Left renal cortex interstitium (tissue), 4 donors: ENCODE measurements around the gene RPS28. TPM values are rescaled to one million over a fixed set of nuclear protein-coding genes. Genes with fewer than 3 reads are reported as not detected.
A peak's percentile ranks its signal among the peaks of the same experiment; 100 is the strongest.
"Not testable (repeated sequence)": the region's sequence is repeated elsewhere in the genome, so short reads cannot be mapped to it uniquely, and the experiment has no call there.

ENCODE experiments used
- DNase-seq, 4 donors: peaks; one replicate each; pipeline ENCODE4 v3.0.0-alpha.2; 2013; ENCODE audit warnings: low read depth in 4 of 4, low spot score in 2 of 4, missing footprints in 1 of 4
- polyA plus RNA-seq, 4 donors: library from polyadenylated mRNA; unstranded; fragments of 120-200 nt; gene quantifications; one replicate each; pipeline ENCODE4 v1.2.1, GENCODE V29; 2013; ENCODE audit not compliant: insufficient read length in 4 of 4

RPS28 gene
- 100 to 1,000 TPM; 436 to 644 (median 479) TPM for polyA plus RNA-seq

DNA sequence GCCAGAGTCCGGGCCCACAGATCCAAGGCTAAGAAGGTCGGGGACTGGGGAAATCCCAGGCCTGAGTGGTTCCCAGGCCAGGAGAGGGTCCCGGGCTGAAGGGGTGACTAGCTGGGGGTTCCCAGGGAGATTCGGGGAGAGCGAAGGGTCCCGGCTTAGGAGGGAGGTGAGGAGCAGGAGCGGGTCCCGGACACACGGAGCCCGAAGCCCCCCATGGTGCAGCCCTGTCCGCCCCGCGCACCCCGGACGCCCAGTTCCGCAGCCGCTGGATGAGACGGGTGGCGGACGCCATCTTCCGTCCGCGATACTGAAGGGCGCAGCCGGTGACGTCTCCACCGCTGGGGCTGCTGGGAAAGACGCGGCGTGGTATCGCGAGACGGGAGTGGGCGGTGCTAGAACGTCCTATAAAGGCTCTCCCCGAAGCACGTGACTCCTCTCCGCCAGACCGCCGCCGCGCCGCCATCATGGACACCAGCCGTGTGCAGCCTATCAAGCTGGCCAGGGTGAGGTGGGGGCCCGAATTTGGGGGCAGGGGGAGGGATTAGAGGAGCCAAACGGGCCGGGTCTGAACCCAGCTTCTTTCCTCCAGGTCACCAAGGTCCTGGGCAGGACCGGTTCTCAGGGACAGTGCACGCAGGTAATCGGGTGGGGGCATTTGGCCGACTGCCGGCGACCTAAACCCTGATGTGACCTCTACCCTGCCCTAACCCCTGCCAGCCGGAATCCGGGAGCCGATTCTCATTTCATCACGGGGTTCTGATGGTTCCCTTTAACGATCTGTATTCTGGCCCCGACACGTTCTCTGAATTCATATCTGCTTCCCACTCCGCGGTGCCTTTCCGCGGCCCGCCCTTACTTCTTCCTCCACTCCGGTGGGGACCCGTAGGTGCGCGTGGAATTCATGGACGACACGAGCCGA, at the start of gene RPS28, which contains the start of gene NDUFA7:
RPS28 (plus strand) TSS at position 430 of the 919 bp plus-strand sequence; CDS start at position 465, 35 bp downstream.
NDUFA7 (minus strand) TSS at position 309 of the 919 bp plus-strand sequence; CDS start at position 292, 17 bp downstream.
- peak in 3 of 4 donors; percentile 91 to 95 (median 92) for DNase-seq

DNA sequence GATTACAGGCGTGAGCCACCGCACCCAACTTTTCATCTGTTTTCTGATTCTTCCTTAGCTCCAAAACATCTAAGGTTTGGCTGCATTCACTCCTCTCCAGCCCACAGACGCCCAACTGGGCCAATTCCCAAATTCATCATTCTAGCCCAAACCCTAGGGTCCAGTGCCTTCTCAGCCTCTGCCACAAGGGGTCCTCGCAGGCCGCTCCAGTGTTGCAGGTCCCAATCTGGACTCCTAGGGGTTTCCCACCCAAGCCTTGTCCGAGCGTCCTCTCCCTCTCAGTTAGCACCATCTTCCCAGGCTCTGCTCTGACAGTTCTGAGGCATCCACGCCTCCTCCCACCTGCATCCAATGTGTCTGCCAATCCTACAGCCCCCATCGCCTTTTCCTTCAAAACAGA, 44.8 kb upstream of the RPS28 start:
- not testable (repeated sequence) for DNase-seq

DNA sequence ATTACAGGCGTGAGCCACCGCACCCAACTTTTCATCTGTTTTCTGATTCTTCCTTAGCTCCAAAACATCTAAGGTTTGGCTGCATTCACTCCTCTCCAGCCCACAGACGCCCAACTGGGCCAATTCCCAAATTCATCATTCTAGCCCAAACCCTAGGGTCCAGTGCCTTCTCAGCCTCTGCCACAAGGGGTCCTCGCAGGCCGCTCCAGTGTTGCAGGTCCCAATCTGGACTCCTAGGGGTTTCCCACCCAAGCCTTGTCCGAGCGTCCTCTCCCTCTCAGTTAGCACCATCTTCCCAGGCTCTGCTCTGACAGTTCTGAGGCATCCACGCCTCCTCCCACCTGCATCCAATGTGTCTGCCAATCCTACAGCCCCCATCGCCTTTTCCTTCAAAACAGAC, 30.0 kb upstream of the RPS28 start:
- not testable (repeated sequence) for DNase-seq

DNA sequence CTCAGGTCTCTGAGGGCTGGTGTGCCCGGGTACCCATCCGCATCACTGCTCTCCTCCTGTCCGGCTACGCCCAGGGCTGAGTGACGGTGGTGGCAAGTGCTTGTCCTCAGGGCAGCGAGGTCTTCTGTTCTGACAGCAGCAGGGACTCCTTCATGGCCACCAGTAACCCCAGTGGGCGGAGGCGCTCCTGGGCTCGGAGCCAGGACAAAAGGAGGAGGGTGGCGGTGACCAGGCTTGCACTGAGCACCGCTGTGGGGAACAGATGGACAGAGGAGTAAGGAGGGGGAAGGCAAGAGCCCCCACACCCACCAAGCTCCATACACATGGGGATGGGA, 19.0 kb upstream of the RPS28 start:
- DNase-seq: no peak

DNA sequence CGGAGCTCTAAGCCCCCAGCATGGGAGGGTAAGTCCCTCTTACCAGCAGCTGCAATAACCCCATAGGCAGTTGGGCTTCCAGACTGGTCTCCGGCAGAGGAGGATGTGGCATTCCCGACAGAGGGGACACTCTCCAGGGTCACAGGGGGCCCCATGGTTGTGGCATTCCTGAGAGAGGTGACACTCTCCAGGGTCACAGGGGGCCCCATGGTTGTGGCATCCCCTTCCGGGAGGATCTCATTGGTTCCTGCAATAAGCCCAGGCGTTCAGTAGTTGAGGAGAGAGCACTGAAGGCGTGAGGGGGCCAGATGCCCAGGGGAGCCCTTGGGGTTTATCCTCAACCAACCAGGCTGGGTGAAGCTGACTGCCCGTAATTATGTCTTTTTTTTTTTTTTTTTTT, 18.6 kb upstream of the RPS28 start:
- no peak for DNase-seq

DNA sequence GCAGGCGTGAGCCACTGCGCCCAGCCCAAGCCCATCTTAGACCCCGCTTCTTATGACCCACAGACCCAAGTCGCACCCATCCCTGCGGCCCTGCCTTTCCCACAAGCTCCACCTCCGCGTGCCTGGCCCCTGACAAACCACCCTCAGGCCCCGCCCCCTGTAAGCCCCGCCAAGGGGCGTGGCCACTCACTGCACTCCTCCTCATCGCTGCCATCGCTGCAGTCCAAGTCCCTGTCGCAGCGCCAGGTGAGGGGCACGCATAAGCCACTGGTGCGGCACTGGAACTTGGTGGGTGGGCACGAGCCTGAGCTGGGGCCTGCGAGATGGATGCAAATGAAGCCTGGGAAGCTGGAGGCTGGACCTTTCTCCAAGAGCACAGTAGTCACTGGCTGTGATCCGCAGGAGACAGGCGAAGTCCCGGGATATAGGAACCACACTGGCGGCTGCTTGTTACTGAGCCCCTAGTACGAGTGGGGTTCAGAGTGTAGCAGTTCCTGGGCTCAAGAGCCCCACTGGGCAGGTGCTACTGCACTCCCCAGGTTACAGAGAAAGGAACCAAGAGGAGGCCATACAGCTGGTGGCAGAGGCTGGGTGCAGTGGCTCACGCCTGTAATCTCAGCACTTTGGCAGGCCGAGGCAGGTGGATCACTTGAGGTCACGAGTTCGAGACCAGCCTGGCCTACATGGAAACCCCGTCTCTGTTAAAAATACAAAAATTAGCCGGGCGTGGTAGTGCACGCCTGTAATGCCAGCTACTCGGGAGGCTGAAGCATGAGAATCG, 16.3 kb upstream of the RPS28 start:
- DNase-seq: no peak

DNA sequence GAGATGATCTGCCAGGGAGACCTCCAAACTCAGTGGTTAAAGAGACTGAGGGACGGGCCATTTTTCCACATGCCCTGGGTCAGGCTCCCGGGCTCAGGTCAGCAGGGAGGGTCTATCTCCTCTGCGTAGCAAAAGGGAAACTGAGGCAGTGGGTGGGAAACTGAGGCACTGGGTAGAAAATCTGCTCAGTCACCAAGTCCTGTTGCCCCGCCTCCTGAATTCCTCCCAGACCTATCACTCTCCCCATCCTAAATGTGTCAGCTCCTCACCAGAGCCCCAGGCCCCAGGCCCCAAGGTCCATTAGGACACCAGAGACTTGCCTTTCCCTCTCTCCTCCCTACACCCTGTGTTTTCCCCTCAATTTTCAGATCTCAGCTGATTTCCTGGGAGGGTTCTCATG, 15.5 kb upstream of the RPS28 start:
- no peak for DNase-seq

DNA sequence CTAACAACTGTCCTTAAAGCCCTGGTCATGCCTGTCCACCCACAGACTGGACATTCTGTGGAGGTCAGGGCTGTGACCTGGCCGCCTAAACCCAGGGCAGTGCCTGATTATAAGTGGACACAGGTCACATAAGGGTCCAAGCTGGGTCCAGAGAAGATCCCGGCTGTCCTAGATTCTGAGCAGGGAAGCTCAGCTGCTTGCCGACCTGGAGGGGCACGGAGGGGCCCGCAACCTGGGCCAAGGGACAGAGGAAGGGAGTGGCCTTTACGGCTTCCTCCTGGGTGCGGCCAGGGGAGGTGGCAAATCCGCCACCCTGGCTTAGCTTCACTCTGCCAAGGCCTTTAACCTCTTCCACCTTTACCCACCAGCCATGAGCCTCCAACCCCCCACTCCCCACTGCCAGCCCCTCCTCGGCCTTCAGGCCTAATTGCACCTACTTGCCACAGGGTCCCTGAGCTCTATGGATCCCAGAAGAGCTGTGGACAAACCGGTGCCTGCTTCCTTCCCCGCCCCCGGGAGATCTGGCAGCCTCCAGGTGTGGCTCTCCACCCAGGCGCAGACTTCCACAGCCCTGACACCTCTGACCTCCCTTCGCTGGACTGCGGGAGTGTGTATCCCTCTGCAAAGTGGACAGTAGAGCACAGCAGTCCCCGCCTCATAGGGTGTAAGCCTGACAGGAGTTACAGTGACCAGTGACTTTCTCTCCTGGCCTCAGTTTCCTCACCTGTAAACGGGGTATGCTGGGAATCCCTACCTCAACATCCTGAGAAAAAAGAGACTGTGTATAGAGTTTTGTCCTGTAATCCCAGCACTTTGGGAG, 14.9 kb upstream of the RPS28 start:
- no peak for DNase-seq

DNA sequence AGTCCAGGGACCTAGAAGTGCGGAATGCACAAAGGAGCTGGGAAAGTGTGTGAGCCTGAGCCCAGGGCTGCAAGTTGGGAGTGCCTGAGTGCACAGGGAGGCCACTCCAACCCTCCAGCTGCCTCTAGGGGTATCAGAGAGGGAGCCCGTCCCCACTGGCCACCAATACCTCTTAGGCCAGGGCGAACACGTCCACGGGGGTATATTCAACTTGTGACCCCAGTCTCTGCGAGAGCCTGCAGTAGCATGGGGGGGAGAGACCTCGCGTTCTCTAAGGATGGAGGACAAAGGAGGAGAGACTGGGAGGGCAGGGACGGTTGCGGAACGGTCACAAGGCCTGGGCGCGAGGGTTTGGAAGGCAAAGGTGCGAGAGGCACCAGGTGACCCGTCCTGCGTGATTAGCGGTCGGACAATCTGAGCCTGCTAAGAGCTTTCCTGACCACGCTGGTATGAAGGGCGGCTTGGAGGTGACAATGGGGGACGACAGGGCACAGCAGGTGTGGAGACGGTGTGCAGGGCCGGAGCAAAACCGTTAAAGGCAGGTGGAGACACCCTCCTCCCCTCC, 13.8 kb upstream of the RPS28 start:
- DNase-seq: peak in 1 of 4 donors; percentile 16

DNA sequence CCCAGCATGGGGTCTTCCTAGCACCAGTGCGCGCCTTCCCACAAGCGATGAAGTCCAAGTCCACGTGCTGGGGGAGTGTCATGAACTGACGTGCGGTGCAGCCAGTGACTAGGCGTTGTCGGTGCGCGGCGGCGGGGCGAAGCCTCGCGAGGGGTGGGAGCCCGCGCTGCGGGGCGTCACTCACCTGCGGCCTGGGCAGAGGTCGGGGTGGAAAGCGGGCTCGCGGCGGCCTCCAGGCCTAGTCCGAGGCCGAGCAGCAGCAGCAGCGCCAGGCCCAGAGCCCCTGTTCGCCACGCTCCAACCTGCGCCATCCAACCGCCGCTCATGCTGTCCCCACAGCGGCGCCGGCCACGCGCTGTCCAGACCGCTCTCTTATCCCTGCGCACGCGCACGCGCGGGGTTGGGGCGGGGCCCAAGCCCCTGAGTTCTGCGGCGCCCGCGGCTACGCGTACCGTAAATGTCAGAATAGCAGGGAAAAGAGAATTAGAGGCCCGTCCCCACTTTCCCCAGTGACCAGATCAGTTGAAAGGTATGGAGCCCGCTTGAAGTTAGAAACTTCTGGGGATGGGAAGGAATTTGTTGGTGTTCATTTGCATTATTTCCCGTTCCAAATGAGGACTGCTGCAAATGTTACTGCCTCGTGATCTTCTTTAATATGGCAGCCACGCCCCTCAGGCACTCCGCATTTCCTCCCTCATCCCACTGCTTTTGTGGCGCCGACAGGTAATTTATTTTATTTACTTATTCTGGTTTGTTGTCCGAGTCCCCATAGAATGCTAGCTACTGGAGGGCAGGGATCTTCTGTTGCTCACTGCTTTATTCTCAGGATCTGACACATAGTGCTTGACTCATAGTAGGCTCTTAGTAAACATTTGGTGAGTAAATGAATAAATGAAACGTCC, 13.1 kb upstream of the RPS28 start, which contains the start of gene CD320:
CD320 (minus strand) TSS at position 394 of the 902 bp plus-strand sequence; CDS start at position 326, 68 bp downstream.
- peak; percentile 77 to 91 (median 84) for DNase-seq

DNA sequence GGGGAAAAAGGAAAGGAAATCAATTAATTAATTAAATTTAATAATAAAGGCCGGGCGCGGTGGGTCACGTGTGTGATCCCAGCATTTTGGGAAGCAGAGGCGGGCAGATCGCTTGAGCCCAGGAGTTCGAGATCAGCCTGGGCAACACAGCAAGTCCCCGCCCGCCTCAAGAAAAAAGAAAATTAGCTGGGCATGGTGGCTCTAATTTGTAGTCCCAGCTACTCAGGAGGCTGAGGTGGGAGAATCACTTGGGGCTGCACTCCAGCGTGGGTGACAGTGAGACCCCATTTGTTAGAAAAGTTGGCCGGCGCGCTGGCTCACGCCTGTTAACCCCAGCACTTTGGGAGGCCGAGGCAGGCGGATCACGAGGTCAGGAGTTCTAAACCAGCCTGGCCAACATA, 12.4 kb upstream of the RPS28 start:
- DNase-seq: no peak

DNA sequence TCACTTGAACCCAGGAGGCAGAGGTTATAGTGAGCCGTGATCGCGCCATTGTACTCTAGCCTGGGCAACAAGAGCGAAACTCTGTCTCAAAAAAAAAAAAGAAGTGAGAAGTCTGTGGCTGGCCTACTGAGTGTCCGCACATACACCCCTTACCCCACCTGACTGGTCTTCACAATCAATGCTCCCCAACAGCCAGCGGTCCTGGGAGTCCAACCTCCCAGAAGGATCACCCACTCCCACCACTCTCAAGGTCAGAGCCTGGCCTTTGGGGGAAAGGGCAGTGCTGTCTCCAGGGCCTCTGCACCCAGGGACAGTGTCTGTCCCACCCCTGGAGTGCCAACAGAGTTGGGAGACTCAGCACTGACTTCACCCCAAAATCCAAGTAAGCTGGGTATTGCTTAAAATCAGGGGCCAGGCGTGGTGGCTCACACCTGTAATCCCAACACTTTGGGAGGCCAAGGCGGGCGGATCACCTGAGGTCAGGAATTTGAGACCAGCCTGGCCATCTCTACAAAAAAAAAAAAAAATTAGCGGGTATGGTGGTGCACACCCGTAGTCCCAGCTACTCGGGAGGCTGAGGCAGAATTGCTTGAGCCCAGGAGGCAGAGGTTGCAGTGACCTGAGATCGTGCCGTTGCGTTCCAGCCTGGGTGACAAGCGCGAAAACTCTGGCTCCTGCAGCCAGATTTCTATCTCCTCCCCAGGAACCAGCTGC, 10.8 kb upstream of the RPS28 start:
- DNase-seq: no peak

DNA sequence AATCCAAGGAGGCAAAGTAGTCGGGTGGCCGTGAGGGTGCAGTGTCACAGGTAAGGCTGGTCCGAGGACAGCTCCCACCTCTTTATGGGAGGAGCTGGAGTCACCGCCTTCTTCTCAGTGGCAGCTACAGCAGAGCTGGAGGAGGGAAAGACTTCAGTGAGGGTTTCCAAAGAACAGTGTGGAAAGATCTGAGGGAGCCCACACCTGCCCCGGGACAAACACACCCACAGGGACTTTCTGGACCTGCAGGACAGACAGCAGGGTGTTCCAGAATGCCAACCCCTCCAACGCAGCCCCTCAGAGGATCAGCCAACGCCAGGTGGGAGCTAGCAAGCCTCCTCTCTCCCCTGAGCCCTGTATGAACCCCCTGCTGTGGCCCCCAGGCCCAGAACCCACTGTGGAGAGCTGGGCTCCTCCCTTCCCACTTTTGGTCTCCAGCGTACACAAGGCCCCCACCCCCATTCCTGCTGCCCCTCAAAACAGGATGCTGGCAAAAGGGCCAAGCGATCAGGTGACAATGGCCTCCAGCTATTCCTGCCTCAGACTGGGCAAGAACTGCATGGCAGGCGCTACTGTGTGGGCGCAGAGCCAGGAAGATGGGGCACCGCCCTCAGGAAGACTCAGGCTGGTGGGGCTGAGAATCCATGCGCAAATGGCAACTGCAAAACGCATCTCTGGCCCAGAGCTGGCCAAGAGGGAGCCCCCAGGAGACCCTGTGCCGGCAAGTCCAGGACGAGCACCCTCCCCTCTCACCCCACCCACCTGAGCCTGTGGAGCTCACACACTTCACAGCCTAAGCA, 9.6 kb upstream of the RPS28 start:
- DNase-seq: no peak

DNA sequence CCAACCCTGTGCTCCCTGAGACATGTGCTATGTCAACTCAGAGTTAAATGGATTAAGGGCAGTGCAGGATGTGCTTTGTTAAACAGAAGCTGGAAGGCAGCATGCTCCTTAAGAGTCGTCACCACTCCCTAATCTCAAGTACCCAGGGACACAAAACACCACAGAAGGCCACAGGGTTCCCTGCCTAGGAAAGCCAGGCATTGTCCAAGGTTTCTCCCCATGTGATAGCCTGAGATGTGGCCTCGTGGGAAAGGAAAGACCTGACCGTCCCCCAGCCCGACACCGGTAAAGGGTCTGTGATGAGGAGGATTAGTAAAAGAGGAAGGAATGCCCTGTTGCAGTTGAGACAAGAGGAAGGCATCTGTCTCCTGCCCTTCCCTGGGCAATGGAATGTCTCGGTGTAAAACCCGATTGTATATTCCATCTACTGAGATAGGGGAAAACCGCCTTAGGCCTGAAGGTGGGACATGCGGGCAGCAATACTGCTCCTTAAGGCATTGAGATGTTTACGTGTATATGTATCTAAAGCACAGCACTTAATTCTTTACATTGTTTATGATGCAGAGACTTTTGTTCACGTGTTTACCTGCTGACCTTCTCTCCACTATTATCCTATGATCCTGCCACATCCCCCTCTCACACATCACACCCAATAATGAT, 6.2 kb upstream of the RPS28 start:
- not testable (repeated sequence) for DNase-seq

DNA sequence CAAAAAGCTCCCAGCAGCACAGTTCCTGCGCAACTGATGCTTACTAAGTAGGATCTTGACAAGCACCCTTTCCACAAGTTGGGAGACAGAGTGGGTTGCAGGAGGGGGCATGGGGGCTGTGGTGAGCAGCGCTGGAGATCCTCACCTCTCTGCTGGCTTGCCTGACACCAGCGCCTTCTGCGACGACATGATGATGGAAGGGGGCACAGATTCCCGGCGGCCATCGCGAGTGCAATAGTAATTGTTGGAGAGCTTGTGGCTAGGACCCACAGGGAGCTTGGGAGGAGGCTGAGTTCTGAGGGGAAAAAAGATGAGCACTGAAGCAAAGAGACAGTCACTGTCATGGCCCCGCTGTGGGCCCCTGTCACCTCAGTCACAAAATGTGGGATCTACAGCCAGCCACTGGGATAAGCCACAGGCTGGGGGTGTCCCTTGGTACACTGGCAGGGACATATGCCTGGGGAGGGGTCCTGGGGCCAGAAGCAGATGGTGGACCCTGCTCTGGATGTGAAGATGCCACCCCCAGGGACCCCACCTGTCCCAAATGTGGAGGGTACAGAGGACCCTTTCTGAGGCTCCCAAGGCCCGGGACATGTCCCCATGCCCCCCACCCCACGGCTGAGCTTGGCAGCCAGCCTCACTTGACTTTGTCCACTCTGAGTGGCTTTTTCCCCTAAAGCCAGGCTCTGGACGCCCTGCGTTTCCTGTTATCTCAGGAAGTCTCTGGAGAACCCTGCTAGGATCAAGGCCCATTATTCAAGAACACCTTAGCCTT, 4.8 kb upstream of the RPS28 start:
- no peak for DNase-seq

DNA sequence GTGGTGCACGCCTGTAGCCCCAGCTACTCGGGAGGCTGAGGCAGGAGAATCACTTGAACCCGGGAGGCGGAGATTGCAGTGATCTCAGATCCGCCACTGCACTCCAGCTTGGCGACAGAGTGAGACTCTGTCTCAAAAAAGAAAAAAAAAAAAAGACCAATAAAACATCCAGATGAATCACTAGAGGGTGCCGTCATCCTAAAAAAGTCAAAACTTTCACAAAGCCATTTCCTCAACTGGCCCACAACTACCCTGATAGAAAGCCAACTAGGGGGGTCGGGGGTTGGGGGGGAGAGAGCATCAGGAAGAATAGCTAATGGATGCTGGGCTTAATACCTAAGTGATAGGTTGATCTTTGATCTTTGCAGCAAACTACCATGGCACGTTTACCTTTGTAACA, 2.5 kb upstream of the RPS28 start:
- not testable (repeated sequence) for DNase-seq
